Upper lobe of left lung (tissue), 4 donors: ENCODE results near the gene LIG1.

Source experiments
- EP300 ChIP-seq, 4 donors: sonication (generic); formaldehyde crosslinking; IDR thresholded peaks; one replicate each; pipeline ENCODE4 v1.5.1; 2017; ENCODE audit warnings: antibody characterized with exemption in 4 of 4, control low read depth in 2 of 4
- POLR2A ChIP-seq, 4 donors: fragments of 450-650 bp; IDR thresholded peaks; one replicate each; pipeline ENCODE4 v1.5.1; 2016 to 2017; ENCODE audit warnings: antibody characterized with exemption in 4 of 4, mild to moderate bottlenecking in 2 of 4
- POLR2AphosphoS5 ChIP-seq, 2 donors: sonication (generic); formaldehyde crosslinking; IDR thresholded peaks; one replicate each; pipeline ENCODE4 v1.5.1; 2017; ENCODE audit warnings: antibody characterized with exemption in 2 of 2
- TF ChIP-seq, protein P1 (sequence below), 6 experiments: fragments of 450-650 bp in 4 of 6; fragments of 200-600 bp in 2 of 6; sonication (generic) in 2 of 6; IDR thresholded peaks; one replicate each; pipeline ENCODE4 v1.5.1; 2016 to 2019; ENCODE audit warnings: antibody characterized with exemption in 6 of 6

GRCh38 chr19:48174445-48175030, 4.4 kb upstream of the LIG1 start:
- TF ChIP-seq, protein P1, sequence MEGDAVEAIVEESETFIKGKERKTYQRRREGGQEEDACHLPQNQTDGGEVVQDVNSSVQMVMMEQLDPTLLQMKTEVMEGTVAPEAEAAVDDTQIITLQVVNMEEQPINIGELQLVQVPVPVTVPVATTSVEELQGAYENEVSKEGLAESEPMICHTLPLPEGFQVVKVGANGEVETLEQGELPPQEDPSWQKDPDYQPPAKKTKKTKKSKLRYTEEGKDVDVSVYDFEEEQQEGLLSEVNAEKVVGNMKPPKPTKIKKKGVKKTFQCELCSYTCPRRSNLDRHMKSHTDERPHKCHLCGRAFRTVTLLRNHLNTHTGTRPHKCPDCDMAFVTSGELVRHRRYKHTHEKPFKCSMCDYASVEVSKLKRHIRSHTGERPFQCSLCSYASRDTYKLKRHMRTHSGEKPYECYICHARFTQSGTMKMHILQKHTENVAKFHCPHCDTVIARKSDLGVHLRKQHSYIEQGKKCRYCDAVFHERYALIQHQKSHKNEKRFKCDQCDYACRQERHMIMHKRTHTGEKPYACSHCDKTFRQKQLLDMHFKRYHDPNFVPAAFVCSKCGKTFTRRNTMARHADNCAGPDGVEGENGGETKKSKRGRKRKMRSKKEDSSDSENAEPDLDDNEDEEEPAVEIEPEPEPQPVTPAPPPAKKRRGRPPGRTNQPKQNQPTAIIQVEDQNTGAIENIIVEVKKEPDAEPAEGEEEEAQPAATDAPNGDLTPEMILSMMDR (IDR thresholded peaks at IDR 0.05): no peak
- no peak for TF ChIP-seq POLR2A (IDR thresholded peaks at IDR 0.05)
- TF ChIP-seq EP300 (IDR thresholded peaks at IDR 0.05): no peak
- TF ChIP-seq POLR2AphosphoS5 (IDR thresholded peaks at IDR 0.05): no peak
